Measurements from ENCODE around the gene MRPS6.

MRPS6 gene

DNA sequence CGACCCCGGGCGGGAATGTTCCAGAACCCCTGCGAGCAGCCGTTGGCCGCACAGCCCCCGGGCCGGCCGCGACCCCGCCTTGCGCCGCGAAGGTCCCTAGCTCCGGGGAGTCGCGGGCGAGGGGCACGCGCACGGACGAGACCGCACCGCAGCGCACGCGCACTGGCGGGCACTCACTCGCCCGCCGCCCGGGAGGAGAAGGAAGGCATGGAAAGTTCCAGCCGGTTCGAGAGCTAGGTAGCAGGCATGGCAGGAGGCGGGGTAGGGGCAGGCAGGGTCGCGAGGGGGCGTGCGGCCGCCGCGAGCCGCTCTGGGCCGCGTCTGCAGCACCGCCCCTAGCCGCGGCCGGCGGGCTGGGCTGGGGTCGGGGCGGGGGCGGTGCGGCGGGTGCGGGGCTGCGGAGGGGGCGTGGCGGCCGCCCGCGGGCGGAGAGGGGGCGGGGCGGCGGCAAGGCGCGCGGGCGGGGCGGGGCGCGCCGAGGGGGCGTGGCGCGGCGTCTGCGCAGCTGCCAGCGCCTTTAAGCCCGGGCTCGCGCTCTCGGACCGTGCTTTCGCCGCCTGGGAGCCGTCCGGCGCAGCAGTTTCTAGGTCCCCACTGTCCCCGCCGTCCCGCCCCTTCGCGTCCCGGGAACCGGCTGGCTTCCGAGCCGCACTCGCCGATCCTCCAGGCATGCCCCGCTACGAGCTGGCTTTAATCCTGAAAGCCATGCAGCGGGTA, at the start of gene MRPS6, which contains the start of gene SLC5A3:
MRPS6 (plus strand) TSS at position 547 of the 717 bp plus-strand sequence; CDS start at position 670, 123 bp downstream.
SLC5A3 (plus strand) TSS at position 547 of the 717 bp plus-strand sequence. CDS start 21,621 bp downstream, outside the sequence.
- DNase-seq (ENCODE audit: low read depth in 2 of 2): peak; percentile 56 to 64

DNA sequence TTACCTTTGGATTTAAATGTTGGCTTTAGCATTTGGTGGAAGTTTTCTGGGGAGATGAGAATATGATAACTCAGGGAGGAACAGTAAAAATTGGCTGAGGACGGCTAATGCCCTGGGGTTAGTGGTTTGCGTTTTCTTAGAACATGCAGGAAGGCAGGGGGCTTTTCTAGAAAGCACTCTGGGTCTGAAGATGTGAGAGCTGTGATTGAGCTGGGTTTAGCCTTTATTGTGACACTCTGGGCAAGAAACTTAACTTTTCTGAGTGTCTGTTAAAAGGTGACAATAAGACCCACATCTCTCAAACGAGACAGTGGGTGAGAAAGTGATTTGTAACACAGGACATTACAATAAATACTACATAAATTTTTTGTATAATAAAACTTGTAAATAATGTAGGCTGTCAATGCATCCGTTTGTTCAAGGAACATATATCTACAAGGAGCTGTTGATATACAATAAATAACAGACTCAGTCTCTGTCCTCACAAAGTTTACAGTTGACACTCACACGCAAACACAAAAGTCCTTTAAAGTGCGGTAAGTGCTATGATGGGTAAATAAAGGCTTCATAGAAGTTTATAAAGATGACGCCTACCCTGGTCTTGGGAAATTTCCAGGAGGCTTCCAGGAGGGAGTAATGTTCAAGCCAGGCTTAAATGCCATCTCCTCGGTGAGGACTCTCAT, 49.5 kb upstream of the MRPS6 start:
- no peak for DNase-seq (ENCODE audit: low read depth in 2 of 2)

DNA sequence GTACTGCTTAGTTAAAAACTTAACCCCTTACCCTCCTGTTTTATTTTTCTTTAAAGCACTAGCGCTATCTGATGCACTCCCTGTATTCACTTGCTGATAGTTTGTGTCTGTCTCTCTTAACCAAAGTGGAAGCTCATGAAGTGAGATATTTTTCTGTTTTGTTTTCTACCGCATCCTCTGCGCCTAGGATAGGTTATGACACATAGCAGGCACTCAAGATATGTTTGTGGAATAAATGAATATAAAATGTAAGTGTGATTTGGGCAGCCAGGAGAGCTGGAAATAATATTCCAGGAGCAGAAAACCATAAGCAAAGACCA, 49.0 kb upstream of the MRPS6 start:
- DNase-seq (ENCODE audit: low read depth in 2 of 2): no peak

DNA sequence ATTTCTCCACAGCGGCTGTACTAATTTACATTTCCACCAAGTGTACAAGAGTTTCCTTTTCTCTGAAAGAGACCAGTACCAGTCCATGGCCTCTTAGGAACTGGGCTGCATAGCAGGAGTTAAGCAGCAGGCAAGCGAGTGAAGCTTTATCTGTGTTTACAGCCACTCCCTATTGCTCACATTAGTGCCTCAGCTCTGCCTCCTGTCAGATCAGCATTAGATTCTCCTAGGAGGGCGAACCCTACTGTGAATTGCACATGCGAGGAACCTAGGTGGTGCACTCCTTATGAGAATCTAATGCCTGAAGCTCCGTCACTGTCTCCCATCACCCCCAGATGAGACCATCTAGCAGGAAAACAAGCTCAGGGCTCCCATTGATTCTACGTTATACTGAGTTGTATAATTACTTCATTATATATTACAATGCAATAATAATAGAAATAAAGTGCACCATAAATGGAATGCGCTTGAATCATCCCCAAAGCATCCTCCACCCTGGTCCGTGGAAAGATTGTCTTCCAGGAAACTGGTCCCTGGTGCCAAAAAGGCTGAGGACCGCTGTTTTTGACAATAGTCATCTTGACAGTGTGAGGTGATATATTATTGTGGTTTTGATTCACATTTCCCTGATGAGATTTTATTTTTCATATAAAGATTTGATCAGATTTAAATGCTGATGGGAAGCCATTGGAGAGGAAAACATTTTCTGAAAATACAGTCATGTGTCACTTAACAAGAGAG, 45.5 kb upstream of the MRPS6 start:
- DNase-seq (ENCODE audit: low read depth in 2 of 2): no peak

DNA sequence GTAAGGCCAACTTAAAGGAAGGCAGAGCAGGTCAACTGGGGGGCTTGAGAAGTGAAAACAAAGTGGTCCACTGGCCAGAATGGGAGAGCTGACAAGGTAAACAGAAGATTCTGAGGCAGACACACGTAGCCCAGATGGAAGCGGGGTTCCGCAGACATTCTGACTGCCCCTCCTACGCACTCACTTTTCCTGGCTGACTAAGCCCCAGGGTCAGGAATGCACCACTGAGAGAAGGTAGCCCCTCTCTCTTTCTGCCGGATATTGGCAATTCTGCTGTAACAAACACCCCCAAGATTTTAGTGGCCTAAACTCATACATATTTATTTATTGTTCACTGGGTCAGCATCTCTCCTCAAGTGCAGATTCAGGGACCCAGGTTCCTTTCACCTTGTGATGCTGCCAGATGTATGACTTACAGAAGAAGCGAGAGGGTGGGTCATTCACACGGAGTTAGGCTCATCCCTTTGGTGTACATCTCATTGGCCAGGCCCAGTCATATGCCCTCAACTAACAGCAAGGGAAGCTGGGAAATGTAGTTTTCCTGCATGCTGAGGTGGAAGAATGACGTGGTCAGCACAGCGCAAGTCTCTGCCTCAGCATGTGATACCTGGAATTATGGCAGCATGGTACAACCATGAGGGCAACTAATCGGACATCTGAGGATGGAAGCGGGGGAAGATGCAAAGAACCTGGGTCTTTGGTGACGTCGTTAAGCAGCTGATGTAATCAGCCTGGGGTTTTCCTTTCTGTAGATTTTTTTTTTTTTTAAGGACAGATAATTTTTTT, 43.4 kb upstream of the MRPS6 start:
- peak in 1 of 2 donors; percentile 36 for DNase-seq (ENCODE audit: low read depth in 2 of 2)

DNA sequence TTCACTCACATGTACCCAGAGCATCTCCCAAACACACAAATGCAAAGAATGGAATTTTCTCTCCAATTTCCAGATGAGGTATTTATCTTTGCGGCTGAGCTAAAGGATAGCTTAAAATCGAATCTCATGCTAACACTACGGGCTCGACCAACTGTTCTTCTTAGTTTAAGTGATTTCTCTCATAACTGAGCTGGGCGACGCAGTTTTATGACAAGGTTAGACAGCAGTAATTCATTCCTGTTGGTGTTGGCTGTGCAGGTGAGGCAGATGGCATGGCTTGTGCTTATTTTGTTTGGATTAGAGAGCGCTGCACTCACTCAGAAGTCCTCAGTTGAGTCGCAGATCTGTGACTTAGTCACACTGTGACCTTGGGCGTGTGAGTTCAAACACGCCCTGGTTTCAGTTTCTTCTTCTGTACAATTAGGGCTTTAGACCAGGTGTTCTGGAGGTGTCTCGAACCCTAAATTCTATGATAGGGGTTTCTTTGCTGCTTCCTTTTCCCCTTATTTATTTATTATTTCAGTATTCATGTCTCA, 41.5 kb upstream of the MRPS6 start:
- no peak for DNase-seq (ENCODE audit: low read depth in 2 of 2)

DNA sequence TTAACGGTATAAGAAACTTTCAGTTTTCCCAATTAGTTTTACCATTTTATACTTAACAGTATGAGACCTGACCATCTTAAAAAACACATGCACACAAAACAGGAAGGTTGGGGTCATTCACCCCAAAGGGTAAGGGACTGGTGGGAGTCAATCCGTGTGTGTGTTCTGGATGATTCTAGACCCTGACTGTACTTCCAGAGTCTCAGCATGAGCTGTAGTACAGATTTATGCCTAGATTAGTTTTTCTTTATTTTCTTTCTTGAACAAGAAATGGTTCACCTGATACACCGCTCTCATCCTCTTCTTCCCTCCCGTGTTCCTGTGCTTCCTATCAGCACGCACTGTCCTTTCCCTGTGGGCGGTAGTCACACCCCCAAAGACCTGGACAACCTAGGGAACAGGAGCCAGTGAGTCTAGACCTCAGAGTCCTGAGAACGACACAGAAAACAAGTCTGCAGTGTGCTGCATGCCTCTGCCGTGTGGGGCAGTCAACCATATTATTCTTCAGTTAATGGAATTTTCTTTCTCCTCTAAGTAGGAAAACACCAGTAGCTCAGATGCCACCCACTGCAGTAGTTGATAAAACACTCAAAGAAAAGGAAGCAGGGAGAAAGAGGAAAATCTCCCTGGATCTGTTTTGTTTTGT, 38.9 kb upstream of the MRPS6 start:
- no peak for DNase-seq (ENCODE audit: low read depth in 2 of 2)

DNA sequence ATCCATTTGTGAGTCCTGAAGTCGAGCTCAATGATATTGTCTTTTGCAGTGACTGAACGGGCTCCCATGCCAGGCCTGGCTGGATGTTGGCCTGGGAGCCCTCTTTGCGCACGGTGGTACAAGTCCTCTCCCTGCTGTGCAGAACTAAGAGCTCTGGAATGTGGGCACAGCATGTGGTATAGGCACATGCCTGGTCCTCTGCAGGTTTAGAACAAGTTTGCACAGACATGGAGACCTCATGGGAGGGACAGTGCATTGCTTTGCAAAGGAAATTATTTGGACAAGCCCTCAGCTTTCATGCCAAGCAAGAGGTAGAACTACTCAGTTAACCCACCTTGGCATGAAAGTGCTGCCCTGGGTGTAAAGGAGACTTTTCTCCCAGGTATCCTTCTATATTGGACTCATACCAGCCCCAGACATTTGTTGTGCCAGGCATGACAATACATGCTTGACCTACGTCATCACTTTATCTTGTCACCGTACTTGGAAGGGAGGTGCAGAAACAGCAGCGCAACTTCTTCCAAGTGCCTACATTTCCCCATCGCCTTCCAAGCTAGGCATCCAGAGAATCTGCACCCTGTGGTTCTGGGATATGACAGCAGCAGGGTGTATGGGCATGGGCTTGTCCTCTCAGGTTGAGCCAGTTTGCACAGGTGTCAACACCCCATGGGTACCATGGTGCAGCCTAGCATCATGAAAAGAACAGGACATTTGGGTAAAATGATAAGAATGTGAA, 37.6 kb upstream of the MRPS6 start:
- DNase-seq (ENCODE audit: low read depth in 2 of 2): no peak

DNA sequence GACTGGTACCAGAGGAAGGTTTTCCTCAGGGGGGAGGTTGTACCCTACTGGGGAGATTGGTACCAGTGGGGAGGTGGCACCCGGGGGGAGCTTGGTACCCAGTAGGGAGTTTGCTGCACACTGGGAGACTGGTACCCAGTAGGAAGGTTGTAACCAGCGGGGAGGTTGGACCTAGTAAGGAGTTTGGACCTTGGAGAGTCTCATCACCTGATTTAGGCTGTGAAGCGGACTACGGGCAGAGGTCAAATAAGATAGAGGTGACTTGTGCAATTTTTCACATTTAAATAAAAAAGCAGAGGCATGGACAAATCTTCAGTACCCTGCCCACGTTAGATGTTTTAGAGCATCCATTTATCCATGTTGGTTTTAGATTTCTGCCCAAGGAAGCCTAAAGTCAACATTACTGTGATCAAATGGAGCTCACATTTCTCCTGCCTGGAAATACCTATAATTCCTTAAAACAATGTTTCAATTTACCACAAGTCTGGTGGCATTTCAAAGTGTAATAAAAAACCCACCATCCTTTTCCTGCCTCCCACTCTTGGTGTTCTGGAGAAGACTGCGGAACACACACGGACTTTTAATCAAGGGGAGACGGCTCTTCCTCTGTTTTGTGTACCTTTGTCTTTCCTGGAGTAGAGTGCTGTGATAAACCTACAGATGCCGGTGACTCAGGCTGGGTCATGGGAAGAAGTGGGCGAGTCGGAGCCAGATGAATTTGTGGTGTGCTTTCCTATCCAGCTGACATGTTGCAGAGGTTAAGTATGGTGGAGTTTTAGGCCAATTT, 36.2 kb upstream of the MRPS6 start:
- no peak for DNase-seq (ENCODE audit: low read depth in 2 of 2)

DNA sequence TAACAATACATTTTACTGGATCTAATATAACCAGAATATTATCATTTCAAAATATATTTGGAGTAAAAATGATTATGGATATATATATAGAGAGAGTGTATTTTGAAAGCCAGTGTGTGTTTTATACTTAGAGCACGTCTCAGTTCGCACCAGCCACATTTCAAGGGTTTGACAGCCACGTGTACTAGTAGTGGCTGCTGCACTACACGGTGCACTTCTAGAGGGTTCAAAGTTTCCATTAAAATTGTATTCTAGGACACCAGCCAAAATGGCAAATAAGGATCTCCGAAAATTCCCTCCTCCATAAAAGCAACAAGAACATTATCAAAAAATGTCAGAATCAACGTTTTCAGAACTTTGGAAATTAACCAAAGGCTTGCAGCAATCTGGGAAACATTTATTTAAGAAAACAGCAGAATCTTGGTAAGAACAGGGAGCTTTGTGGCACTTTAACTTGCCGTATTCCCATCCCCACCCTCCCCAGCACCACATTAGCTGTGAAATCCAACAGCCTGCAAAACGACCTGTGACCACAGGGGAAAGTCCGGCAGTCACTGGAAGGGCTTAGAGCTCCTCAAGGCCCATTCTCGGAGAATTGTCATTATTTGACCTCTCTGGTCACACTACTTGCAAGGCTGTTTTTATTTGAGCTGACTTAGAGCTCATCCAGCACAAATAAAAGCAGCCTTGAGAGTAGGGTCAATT, 33.5 kb upstream of the MRPS6 start:
- DNase-seq (ENCODE audit: low read depth in 2 of 2): no peak

DNA sequence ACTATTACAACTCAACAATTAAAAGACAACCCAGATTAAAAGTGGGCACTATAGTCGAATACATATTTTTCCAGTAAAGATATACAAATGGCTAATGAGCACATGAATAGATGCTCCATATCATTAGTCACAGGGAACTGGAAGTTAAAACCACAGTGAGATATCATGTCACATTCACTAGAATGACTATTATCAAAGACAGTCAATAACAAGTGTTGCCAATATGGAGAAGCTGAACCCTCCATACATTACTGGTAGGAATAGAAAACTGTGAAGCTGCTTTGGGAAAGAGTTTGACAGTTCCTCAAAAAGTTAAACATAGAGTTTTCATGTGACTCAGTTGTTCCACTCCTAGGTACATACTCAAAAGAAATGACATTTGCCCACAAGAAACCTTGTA, 30.6 kb upstream of the MRPS6 start:
- no peak for DNase-seq (ENCODE audit: low read depth in 2 of 2)

DNA sequence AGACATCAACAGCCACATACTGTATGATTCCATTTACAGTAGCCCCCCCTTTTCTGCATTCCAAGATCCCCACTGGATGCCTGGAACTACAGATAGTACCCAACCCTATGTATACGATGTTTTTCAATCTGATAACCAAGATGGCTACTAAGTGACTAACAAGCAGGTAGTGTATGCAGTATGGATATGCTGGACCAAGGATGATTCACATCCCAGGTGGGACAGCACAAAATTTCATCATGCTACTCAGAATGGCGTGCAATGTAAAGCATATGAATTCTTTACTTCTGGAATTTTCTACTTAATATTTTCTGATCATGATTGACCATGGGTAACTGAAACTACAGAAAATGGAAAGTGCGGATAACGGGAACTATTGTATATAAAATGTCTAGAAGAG, 30.0 kb upstream of the MRPS6 start:
- DNase-seq (ENCODE audit: low read depth in 2 of 2): no peak

DNA sequence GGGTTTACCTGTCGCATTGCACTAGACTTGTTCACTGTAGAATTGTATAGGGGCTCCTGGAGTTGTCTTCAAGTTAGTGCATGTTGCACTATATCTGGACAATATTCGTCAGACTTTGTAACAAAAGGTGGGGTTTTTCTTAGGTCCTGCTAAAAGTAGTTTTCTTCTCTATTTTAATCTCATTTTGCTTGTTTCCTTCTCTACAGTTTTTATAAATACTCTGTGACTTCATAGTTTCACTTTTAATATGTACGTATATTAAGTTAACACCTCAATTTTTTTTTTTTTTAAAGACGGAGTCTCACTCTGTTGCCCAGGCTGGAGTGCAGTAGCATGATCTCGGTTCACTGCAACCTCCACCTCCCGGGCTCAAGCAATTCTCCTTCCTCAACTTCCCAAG, 26.5 kb upstream of the MRPS6 start:
- no peak for DNase-seq (ENCODE audit: low read depth in 2 of 2)

DNA sequence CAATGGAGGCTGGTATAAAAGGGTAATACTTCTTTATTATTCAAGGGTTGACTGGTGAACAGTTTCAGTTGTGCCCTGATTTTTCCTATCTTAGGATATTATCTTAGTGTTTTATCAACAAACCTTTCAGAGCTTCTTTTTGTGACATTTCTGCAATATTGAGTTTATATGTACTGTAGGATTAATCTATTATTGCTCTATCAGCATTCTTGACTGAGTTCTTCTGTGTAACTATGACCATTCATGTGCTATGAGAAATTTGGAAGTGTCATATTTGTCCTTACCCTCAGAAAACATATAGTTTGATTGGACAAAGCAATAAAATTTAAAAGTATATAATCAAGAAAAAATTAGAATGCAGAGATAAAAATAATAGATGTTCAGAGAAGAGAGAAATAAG, 25.5 kb upstream of the MRPS6 start:
- no peak for DNase-seq (ENCODE audit: low read depth in 2 of 2)

DNA sequence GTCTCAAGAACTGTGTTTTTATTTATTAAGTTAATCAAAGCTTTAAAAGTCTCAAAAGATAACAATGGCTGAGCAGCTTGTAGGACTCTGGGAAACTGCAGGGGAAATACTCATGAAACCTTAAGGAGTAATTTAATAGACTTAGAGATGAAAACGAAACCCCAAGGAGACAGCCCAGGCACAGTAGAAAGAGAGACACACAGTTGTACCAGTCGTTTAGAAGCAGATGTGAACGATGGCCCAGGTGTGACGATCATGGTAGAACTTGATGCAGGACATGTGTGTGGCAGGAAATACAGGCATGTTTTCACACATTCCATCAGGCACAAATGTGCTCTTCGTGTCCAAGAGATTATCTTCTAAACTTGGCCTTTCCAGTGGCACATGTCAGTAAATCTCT, 21.2 kb upstream of the MRPS6 start:
- DNase-seq (ENCODE audit: low read depth in 2 of 2): no peak

DNA sequence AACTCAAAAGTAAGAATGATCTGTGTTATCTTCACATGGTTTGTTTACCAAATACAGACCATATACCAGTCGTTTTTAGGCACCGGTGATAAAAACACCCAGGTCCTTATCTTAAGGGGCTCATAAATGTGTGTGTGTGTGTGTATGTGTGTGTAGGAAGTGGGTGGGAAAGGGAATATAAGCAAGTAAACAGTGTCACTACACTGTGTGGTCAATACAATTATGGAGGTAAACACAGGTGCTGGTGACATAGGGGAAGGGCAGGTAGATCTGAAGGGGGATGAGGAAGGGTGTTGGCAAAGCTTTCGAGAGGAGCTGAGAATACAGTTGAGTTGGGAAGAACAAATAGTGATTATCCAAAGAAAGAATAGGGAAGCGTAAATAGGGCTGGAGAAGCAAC, 19.1 kb upstream of the MRPS6 start:
- DNase-seq (ENCODE audit: low read depth in 2 of 2): no peak

DNA sequence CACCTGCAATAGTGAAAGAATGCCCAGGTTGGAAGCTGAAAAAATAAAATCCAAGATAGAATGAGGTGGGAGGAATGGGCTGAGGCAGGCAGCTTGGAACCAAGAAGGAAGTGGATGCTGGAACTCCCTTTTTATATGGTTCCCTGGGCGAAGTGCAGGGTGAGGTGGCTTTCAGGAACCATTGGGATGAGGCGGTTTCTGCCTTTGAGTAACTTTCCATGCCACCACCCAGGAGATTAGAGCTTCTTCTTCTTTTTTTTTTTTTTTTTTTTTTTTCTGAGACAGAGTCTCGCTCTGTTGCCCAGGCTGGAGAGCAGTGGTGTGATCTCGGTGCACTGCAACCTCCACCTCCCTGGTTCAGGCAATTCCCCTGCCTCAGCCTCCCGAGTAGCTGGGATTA, 17.8 kb upstream of the MRPS6 start:
- no peak for DNase-seq (ENCODE audit: low read depth in 2 of 2)

DNA sequence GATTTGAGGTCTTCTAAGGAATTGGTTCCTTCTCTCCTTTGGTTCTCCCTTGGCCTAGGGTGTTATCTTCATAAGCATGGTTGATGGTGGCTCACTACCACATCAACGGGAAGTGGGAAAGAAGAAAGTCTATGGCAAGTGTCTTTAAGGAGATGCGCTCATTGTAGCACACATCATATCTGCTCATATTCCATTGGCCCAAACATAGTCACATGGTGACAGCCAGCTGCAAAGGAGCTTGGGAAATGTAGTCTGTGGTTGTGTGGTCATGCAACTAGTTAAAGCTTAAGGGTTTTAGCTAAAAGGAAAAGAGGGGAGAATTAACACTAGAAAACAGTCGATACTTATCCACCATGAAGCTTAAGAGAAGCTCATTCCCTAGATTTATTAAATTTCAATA, 11.4 kb upstream of the MRPS6 start:
- no peak for DNase-seq (ENCODE audit: low read depth in 2 of 2)

DNA sequence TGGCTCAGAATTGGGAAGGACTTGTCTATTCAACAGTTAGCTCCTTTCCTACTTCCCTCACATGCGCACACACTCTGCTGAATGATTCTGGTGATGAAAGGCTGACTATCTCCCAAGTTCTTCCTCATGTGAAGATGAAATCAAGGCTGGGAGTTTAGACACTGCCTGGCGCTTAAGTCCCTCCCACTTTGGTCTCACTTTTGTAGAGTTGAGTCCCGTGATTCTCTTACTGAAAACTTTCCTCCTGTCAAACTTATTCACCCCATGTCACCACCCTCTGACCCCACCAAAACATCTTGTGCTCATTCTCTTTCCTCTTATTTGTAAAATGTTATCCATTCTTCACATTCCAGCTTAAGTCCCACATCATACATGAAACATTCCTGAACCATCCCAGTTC, 8.4 kb upstream of the MRPS6 start:
- no peak for DNase-seq (ENCODE audit: low read depth in 2 of 2)
